Calu3 (cell line): ENCODE data around the gene KRAS. TPM values are rescaled to one million over a fixed set of nuclear protein-coding genes. Genes with fewer than 3 reads are reported as not detected.

Experiments
- BruUV-seq: library from RNA; stranded (reverse); fragments of 400-500 nt; replicated peaks from 2 replicates; lab custom pipeline; 2021; lab: Mats Ljungman, UMichigan
- CTCF ChIA-PET: fragments of 300-600 bp; sonication (Branson Sonifier 250); formaldehyde crosslinking; loops from one replicate; lab custom pipeline; 2022; ENCODE audit warnings: antibody characterized with exemption; lab: Charles Lee
- DNase-seq: peaks from one replicate; pipeline ENCODE4 v3.0.0; 2022
- H3K27ac Mint-ChIP-seq: one replicate; pipeline ENCODE4 v1.8.0; 2022; ENCODE audit warnings: mixed read lengths; ENCODE audit not compliant: unreplicated experiment
- H3K27me3 Mint-ChIP-seq: one replicate; pipeline ENCODE4 v1.8.0; 2022; ENCODE audit warnings: mixed read lengths; ENCODE audit not compliant: unreplicated experiment
- H3K36me3 Mint-ChIP-seq: one replicate; pipeline ENCODE4 v1.8.0; 2022; ENCODE audit warnings: mild to moderate bottlenecking, moderate library complexity, mixed read lengths; ENCODE audit not compliant: insufficient read depth, unreplicated experiment
- H3K4me1 Mint-ChIP-seq: one replicate; pipeline ENCODE4 v1.8.0; 2022; ENCODE audit warnings: mild to moderate bottlenecking, low read depth, mixed read lengths; ENCODE audit not compliant: unreplicated experiment
- H3K4me3 Mint-ChIP-seq: one replicate; pipeline ENCODE4 v1.8.0; 2022; ENCODE audit warnings: mild to moderate bottlenecking, low read depth, moderate library complexity, mixed read lengths; ENCODE audit not compliant: unreplicated experiment
- H3K9me3 Mint-ChIP-seq: one replicate; pipeline ENCODE4 v1.8.0; 2022; ENCODE audit warnings: low read depth, mixed read lengths; ENCODE audit not compliant: unreplicated experiment
- CTCF ChIP-seq: fragments of 200-600 bp; IDR thresholded peaks from one replicate; pipeline ENCODE4 v1.8.0; 2022; ENCODE audit warnings: antibody characterized with exemption; ENCODE audit not compliant: unreplicated experiment
- intact Hi-C: fragments of 100-400 bp; cut with micrococcal nuclease; formaldehyde crosslinking; loops from one replicate; pipeline ENCODE4 v1.10.0; 2022; ENCODE audit not compliant: unreplicated experiment
- total RNA-seq: library from RNA; stranded (reverse); gene quantifications from 2 replicates; pipeline ENCODE4 v1.2.3, GENCODE V29; 2022

The KRAS gene
- total RNA-seq, 1 experiment from 2014 or later, result 35.2 TPM

GRCh38 chr12:25156061-25156460, 94.7 kb downstream of the KRAS start:
- Mint-ChIP-seq H3K9me3 (no peaks in the 10 kb centered on the region), H3K36me3 (no peaks in the 10 kb centered on the region), H3K27me3 (no peaks in the 10 kb centered on the region), H3K4me1 (no peaks in the 10 kb centered on the region), H3K4me3 (no peak overlapping the region), H3K27ac (no peak overlapping the region)
- no peak for DNase-seq
- intact Hi-C loops, result no loop called here
- CTCF ChIA-PET, result interaction anchor here (2.1 kb wide), 1 partner anchor 231 kb away, joined by 10 read pairs; no protein-coding TSS in a partner anchor
- no TSS peak for BruUV-seq
- TF ChIP-seq CTCF, result no peak

DNA sequence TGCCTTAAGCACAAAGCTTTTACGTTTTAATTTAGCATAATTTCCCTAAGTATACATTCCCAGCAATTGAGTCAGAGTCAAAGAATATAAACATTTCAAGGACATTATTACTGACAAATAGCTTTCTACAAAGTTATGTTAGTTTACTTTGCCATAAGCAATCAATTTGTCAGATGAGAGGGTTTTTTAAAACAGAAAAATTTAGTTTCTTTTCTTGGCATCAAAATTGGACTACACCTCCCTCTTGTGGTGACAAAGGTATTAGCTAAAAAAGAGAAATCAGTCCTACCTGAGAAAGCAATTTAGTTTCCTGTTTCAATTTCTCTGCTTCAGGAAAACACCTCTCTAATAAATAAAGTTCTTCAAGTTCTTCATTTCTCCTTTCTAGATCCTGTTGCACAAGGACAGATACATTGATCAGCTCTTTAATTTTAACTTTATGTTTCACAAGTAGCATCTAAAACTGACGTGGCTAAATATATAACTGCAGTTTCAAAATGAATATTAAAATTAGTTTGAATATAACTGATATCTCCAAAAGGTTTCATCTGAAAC, 95.6 kb downstream of the KRAS start:
- CTCF ChIA-PET, result interaction anchor here (0.5 to 2.1 kb wide), 5 partner anchors 39 to 1764 kb away, joined by 3 to 10 read pairs (median 4); partner anchors contain the start of genes DNAI7 and ETFRF1
- no peak overlapping the region for H3K4me3 Mint-ChIP-seq
- H3K27ac Mint-ChIP-seq, result no peak overlapping the region
- no peaks in the 10 kb centered on the region for H3K27me3 Mint-ChIP-seq
- TF ChIP-seq CTCF, result peak; percentile 47
- intact Hi-C loops, result loop anchor here (1.0 kb wide), 2 partner anchors 164 to 232 kb away; no protein-coding TSS in a partner anchor
- BruUV-seq, result no TSS peak
- H3K4me1 Mint-ChIP-seq, result no peaks in the 10 kb centered on the region
- no peaks in the 10 kb centered on the region for H3K9me3 Mint-ChIP-seq
- DNase-seq, result peak; percentile 4
- H3K36me3 Mint-ChIP-seq, result no peaks in the 10 kb centered on the region

Other genes with a start within 250 kb of the KRAS start
- 0.33 and 0.47 TPM in 2 replicates for gene DNAI7, start 55.8 kb downstream of the KRAS start, total RNA-seq
- gene ETFRF1, start 55.7 kb downstream of the KRAS start, total RNA-seq, result 8.6 and 10.5 TPM in 2 replicates